ENCODE measurements around the gene RFC1. TPM values are rescaled to one million over a fixed set of nuclear protein-coding genes. Genes with fewer than 3 reads are reported as not detected.
"Not testable (repeated sequence)": the region's sequence is repeated elsewhere in the genome, so short reads cannot be mapped to it uniquely, and the experiment has no call there.

The RFC1 gene
- total and polyA plus RNA-seq, 4 donors: 11.0 to 75.3 (median 25.9) TPM

- no peak overlapping the region for H3K27ac ChIP-seq (ENCODE audit: low read depth in 1 of 2, low read length in 1 of 2)
- H3K36me3 ChIP-seq (ENCODE audit: control insufficient read depth in 4 of 4, insufficient read depth in 4 of 4, low read length in 4 of 4): no peaks in the 10 kb centered on the region
- no peak overlapping the region for H3K9ac ChIP-seq (ENCODE audit: insufficient read depth in 1 of 2, low read length in 2 of 2)
- TF ChIP-seq, protein P1, sequence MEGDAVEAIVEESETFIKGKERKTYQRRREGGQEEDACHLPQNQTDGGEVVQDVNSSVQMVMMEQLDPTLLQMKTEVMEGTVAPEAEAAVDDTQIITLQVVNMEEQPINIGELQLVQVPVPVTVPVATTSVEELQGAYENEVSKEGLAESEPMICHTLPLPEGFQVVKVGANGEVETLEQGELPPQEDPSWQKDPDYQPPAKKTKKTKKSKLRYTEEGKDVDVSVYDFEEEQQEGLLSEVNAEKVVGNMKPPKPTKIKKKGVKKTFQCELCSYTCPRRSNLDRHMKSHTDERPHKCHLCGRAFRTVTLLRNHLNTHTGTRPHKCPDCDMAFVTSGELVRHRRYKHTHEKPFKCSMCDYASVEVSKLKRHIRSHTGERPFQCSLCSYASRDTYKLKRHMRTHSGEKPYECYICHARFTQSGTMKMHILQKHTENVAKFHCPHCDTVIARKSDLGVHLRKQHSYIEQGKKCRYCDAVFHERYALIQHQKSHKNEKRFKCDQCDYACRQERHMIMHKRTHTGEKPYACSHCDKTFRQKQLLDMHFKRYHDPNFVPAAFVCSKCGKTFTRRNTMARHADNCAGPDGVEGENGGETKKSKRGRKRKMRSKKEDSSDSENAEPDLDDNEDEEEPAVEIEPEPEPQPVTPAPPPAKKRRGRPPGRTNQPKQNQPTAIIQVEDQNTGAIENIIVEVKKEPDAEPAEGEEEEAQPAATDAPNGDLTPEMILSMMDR (IDR thresholded peaks at IDR 0.05; ENCODE audit: control extremely low read depth, extremely low read depth): no peak
- WGBS, 2 donors: 43 to 60% methylated on average over 5 of the region's 5 CpGs
- DNase-seq: peak in 1 of 3 donors; percentile 20
- no peak overlapping the region for H3K4me3 ChIP-seq
- no peak for ATAC-seq (ENCODE audit: insufficient read depth, low FRiP score)
- H3K4me1 ChIP-seq (ENCODE audit: control insufficient read depth in 5 of 5, insufficient read depth in 5 of 5, low read length in 5 of 5): peaks cover 0 to 9% (median 2%) of the 10 kb centered on the region in 5 donors
- H3K9me3 ChIP-seq (ENCODE audit: control insufficient read depth in 4 of 4, insufficient read depth in 3 of 4, low read length in 3 of 4): no peaks in the 10 kb centered on the region
- no peaks in the 10 kb centered on the region for H3K27me3 ChIP-seq (ENCODE audit: control insufficient read depth in 3 of 3, insufficient read depth in 3 of 3, low read length in 2 of 3)
These were observed 44.3 kb upstream of the RFC1 start for GRCh38 chr4:39410415-39410814.

- DNase-seq (no peak), ATAC-seq (ENCODE audit: insufficient read depth, low FRiP score) (no peak)
- Histone ChIP-seq H3K27ac (ENCODE audit: low read depth in 1 of 2, low read length in 1 of 2) (no peak overlapping the region), H3K4me1 (ENCODE audit: control insufficient read depth in 5 of 5, insufficient read depth in 5 of 5, low read length in 5 of 5) (peaks cover 0 to 9% (median 2%) of the 10 kb centered on the region in 5 donors), H3K9ac (ENCODE audit: insufficient read depth in 1 of 2, low read length in 2 of 2) (no peak overlapping the region), H3K27me3 (ENCODE audit: control insufficient read depth in 3 of 3, insufficient read depth in 3 of 3, low read length in 2 of 3) (no peaks in the 10 kb centered on the region), H3K36me3 (ENCODE audit: control insufficient read depth in 4 of 4, insufficient read depth in 4 of 4, low read length in 4 of 4) (no peaks in the 10 kb centered on the region), H3K4me3 (no peak overlapping the region), H3K9me3 (ENCODE audit: control insufficient read depth in 4 of 4, insufficient read depth in 3 of 4, low read length in 3 of 4) (no peaks in the 10 kb centered on the region)
- WGBS, 2 donors: 78 to 89% methylated on average over 1 of the region's 1 CpG
- TF ChIP-seq, protein P1 (IDR thresholded peaks at IDR 0.05; ENCODE audit: control extremely low read depth, extremely low read depth): no peak
These were observed 41.4 kb upstream of the RFC1 start for GRCh38 chr4:39407584-39407885.

GRCh38 chr4:39406763-39407583 lies 40.8 kb upstream of the RFC1 start, which contains the start of gene KLB:
Gene KLB (plus strand): TSS chr4:39406930. CDS start chr4:39406950, 20 bp downstream.
- Histone ChIP-seq H3K27me3 (ENCODE audit: control insufficient read depth in 3 of 3, insufficient read depth in 3 of 3, low read length in 2 of 3) (no peaks in the 10 kb centered on the region), H3K4me1 (ENCODE audit: control insufficient read depth in 5 of 5, insufficient read depth in 5 of 5, low read length in 5 of 5) (peaks cover 0 to 9% (median 2%) of the 10 kb centered on the region in 5 donors), H3K9me3 (ENCODE audit: control insufficient read depth in 4 of 4, insufficient read depth in 3 of 4, low read length in 3 of 4) (no peaks in the 10 kb centered on the region), H3K9ac (ENCODE audit: insufficient read depth in 1 of 2, low read length in 2 of 2) (no peak within 1 kb of the TSS), H3K36me3 (ENCODE audit: control insufficient read depth in 4 of 4, insufficient read depth in 4 of 4, low read length in 4 of 4) (no peaks in the 10 kb centered on the region), H3K27ac (ENCODE audit: low read depth in 1 of 2, low read length in 1 of 2) (no peak within 1 kb of the TSS), H3K4me3 (no peak within 1 kb of the TSS)
- 64 to 78% methylated on average over 12 of the region's 12 CpGs for WGBS, 2 donors
- TF ChIP-seq, protein P1 (IDR thresholded peaks at IDR 0.05; ENCODE audit: control extremely low read depth, extremely low read depth): no peak
- ATAC-seq (ENCODE audit: insufficient read depth, low FRiP score): no peak
- peak in 1 of 3 donors; percentile 33 for DNase-seq

DNA sequence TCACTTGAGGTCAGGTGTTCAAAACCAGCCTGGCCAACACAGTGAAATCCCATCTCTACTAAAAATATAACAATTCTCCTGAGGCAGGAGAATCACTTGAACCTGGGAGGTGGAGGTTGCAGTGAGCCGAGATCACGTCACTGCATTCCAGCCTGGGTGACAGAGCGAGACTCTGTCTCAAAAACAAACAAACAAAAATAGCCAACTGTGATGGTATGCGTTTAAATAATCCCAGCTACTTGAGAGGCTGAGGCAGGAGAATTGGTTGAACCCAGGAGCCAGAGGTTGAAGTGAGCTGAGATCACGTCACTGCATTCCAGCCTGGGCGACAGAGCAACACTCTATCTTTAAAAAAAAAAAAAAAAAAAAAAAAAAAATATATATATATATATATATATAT lies 35.5 kb upstream of the RFC1 start:
- not testable (repeated sequence) for H3K9me3 ChIP-seq (ENCODE audit: control insufficient read depth in 4 of 4, insufficient read depth in 3 of 4, low read length in 3 of 4); H3K4me1 ChIP-seq (ENCODE audit: control insufficient read depth in 5 of 5, insufficient read depth in 5 of 5, low read length in 5 of 5); H3K9ac ChIP-seq (ENCODE audit: insufficient read depth in 1 of 2, low read length in 2 of 2); H3K27ac ChIP-seq (ENCODE audit: low read depth in 1 of 2, low read length in 1 of 2); ATAC-seq (ENCODE audit: insufficient read depth, low FRiP score); H3K27me3 ChIP-seq (ENCODE audit: control insufficient read depth in 3 of 3, insufficient read depth in 3 of 3, low read length in 2 of 3); H3K36me3 ChIP-seq (ENCODE audit: control insufficient read depth in 4 of 4, insufficient read depth in 4 of 4, low read length in 4 of 4); H3K4me3 ChIP-seq
- 56 to 77% methylated on average over 6 of the region's 6 CpGs for WGBS, 2 donors
- peak in 1 of 3 donors; percentile 9 for DNase-seq

All from lung (tissue), 12 donors.